Colonic mucosa (tissue), 4 donors: ENCODE data around the gene DEDD2. TPM values are rescaled to one million over a fixed set of nuclear protein-coding genes. Genes with fewer than 3 reads are reported as not detected.

Experiments
- DNase-seq: peaks from one replicate; pipeline ENCODE4 v3.0.0-alpha.2; 2020
- H3K27ac ChIP-seq: fragments of 200-600 bp; one replicate; pipeline ENCODE4 v1.8.0; 2021
- H3K27me3 ChIP-seq: fragments of 200-600 bp; one replicate; pipeline ENCODE4 v1.8.0; 2021
- H3K36me3 ChIP-seq: fragments of 200-600 bp; one replicate; pipeline ENCODE4 v1.8.0; 2021
- H3K4me1 ChIP-seq: fragments of 200-600 bp; one replicate; pipeline ENCODE4 v1.8.0; 2021; ENCODE audit warnings: mild to moderate bottlenecking
- H3K4me3 ChIP-seq: fragments of 200-600 bp; one replicate; pipeline ENCODE4 v1.8.0; 2021
- H3K9ac ChIP-seq, 2 donors: one replicate each; pipeline ENCODE4 v1.7.0; 2013; ENCODE audit warnings: control low read depth in 2 of 2, low read depth in 2 of 2, low read length in 2 of 2
- H3K9me3 ChIP-seq: fragments of 200-600 bp; one replicate; pipeline ENCODE4 v1.8.0; 2021
- CTCF ChIP-seq: fragments of 200-600 bp; IDR thresholded peaks from one replicate; pipeline ENCODE4 v1.8.0; 2022; ENCODE audit warnings: antibody characterized with exemption, mild to moderate bottlenecking
- intact Hi-C: fragments of 100-400 bp; cut with DNase I; formaldehyde crosslinking; loops from one replicate; pipeline ENCODE4 v1.14.1; 2022
- total RNA-seq, 2 donors: library from RNA; stranded (reverse); fragmentation: NEBNext Ultra II Directional in 1 of 2; extraction: Animal tissue kit (Norgen Biotek cat#: 25700) in 1 of 2; gene quantifications; one replicate each; pipeline ENCODE4 v1.2.1, GENCODE V29; 2021
- donor health status: healthy.
- donor health status: DM: no; HTN: no; CAD: no.
- donor health status: DM: no; HTN: no; CAD: no.

DEDD2 gene
- total RNA-seq, 2 donors from 2014 or later, result 27.0 to 33.8 TPM

GRCh38 chr19:42245231-42245630 is 27.8 kb upstream of the DEDD2 start:
- Histone ChIP-seq H3K27me3 (no peaks in the 10 kb centered on the region), H3K4me3 (no peak overlapping the region), H3K9me3 (no peaks in the 10 kb centered on the region), H3K4me1 (peaks cover 12% of the 10 kb centered on the region), H3K9ac (peak overlapping the region in 1 of 2 donors; percentile 93), H3K36me3 (no peaks in the 10 kb centered on the region), H3K27ac (peak overlapping the region; percentile 94)
- TF ChIP-seq CTCF, result no peak
- DNase-seq, result peak; percentile 31
- intact Hi-C loops, result loop anchor here (5.0 kb wide), 2 partner anchors 52 to 113 kb away; partner anchors contain the start of gene POU2F2

GRCh38 chr19:42244347-42245220 is 27.1 kb upstream of the DEDD2 start:
- H3K36me3 ChIP-seq, result no peaks in the 10 kb centered on the region
- peak overlapping the region; percentile 88 for H3K4me3 ChIP-seq
- peaks cover 12% of the 10 kb centered on the region for H3K4me1 ChIP-seq
- peak overlapping the region; percentile 74 to 93 for H3K9ac ChIP-seq
- intact Hi-C loops, result loop anchor here (5.0 kb wide), 2 partner anchors 53 to 112 kb away; partner anchors contain the start of gene POU2F2
- no peaks in the 10 kb centered on the region for H3K27me3 ChIP-seq
- DNase-seq, result peak; percentile 95
- H3K27ac ChIP-seq, result peak overlapping the region; percentile 94
- H3K9me3 ChIP-seq, result no peaks in the 10 kb centered on the region
- peak; percentile 56 for TF ChIP-seq CTCF

- TF ChIP-seq CTCF, result no peak
- DNase-seq, result peak; percentile 99
- intact Hi-C loops, result no loop called here
- Histone ChIP-seq H3K27me3 (no peaks in the 10 kb centered on the region), H3K4me3 (peak within 1 kb of the TSS; percentile 88), H3K27ac (peak within 1 kb of the TSS; percentile 94), H3K36me3 (no peaks in the 10 kb centered on the region), H3K9ac (peak within 1 kb of the TSS; percentile 84 to 93), H3K4me1 (peaks cover 12% of the 10 kb centered on the region), H3K9me3 (no peaks in the 10 kb centered on the region)
Measured at GRCh38 chr19:42242512-42243409, 25.3 kb upstream of the DEDD2 start, which contains the start of gene GSK3A. GSK3A (minus strand) TSS chr19:42242602; CDS start chr19:42242465, 137 bp downstream.

GRCh38 chr19:42242069-42242511 is 24.6 kb upstream of the DEDD2 start:
- Histone ChIP-seq H3K4me3 (peak overlapping the region; percentile 88), H3K36me3 (no peaks in the 10 kb centered on the region), H3K4me1 (peaks cover 12% of the 10 kb centered on the region), H3K27ac (peak overlapping the region; percentile 55), H3K9me3 (no peaks in the 10 kb centered on the region), H3K9ac (peak overlapping the region; percentile 84 to 86), H3K27me3 (no peaks in the 10 kb centered on the region)
- no peak for TF ChIP-seq CTCF
- peak; percentile 38 for DNase-seq
- intact Hi-C loops, result no loop called here

GRCh38 chr19:42241279-42241678 is 23.8 kb upstream of the DEDD2 start:
- no peaks in the 10 kb centered on the region for H3K27me3 ChIP-seq
- no peak for TF ChIP-seq CTCF
- peak overlapping the region; percentile 84 to 86 for H3K9ac ChIP-seq
- intact Hi-C loops, result no loop called here
- H3K27ac ChIP-seq, result no peak overlapping the region
- peak overlapping the region; percentile 88 for H3K4me3 ChIP-seq
- DNase-seq, result no peak
- no peaks in the 10 kb centered on the region for H3K9me3 ChIP-seq
- H3K36me3 ChIP-seq, result no peaks in the 10 kb centered on the region
- H3K4me1 ChIP-seq, result peaks cover 12% of the 10 kb centered on the region
